SK-N-SH (cell line): ENCODE data around the gene ERC2. TPM values are rescaled to one million over a fixed set of nuclear protein-coding genes. Genes with fewer than 3 reads are reported as not detected.

Source experiments
- CTCF ChIA-PET: fragments of 300-600, 350-600 bp; formaldehyde crosslinking; extraction: SDS; loops from one replicate; lab custom pipeline; 2021; lab: Yijun Ruan, JAX
- POLR2A ChIA-PET: fragments of 350-600 bp; sonication (Branson Sonifier 250); formaldehyde crosslinking; extraction: SDS; loops from one replicate; lab custom pipeline; 2020; ENCODE audit warnings: antibody characterized with exemption, inconsistent platforms; lab: Yijun Ruan, JAX
- DNase-seq: peaks from one replicate; pipeline ENCODE4 v3.0.0; 2012
- H2AFZ ChIP-seq: fragments of 200-600 bp; sonication (generic); 2 replicates; pipeline ENCODE4 v1.8.1; 2016; ENCODE audit warnings: antibody characterized with exemption, mild to moderate bottlenecking, low read depth
- H3F3A ChIP-seq: fragments of 200-600 bp; sonication (generic); replicated peaks from 2 replicates; pipeline ENCODE3; 2016; ENCODE audit warnings: antibody characterized with exemption, mild to moderate bottlenecking; ENCODE audit not compliant: insufficient read depth
- H3K27ac ChIP-seq, 2 experiments: fragments of 200-500 bp in 1 of 2; fragments of 200-600 bp in 1 of 2; sonication (Bioruptor generic) in 1 of 2; sonication (generic), shearing (Covaris generic) in 1 of 2; 2 replicates each; pipeline versions ENCODE4 v1.5.1 to v1.6.1; 2014 to 2016; ENCODE audit warnings: low read depth in 2 of 2, inconsistent platforms in 1 of 2, low read length in 1 of 2, mild to moderate bottlenecking in 1 of 2, mixed read lengths in 1 of 2
- H3K27me3 ChIP-seq: fragments of 200-600 bp; sonication (generic), shearing (Covaris generic); 2 replicates; pipeline ENCODE4 v1.6.1; 2016; ENCODE audit warnings: mixed run types; ENCODE audit not compliant: insufficient read depth
- H3K36me3 ChIP-seq, 2 experiments: fragments of 200-500 bp in 1 of 2; fragments of 200-600 bp in 1 of 2; sonication (Bioruptor generic) in 1 of 2; sonication (generic) in 1 of 2; replicated peaks in 1 of 2; 2 replicates each; pipeline versions ENCODE3 to v1.5.1; 2014 to 2016; ENCODE audit warnings: low read length in 1 of 2, mild to moderate bottlenecking in 1 of 2; ENCODE audit not compliant: insufficient read depth in 2 of 2, control insufficient read depth in 1 of 2
- H3K4me1 ChIP-seq, 2 experiments: fragments of 200-500 bp in 1 of 2; fragments of 200-600 bp in 1 of 2; sonication (Bioruptor generic) in 1 of 2; sonication (generic), shearing (Covaris generic) in 1 of 2; 2 replicates each; pipeline versions ENCODE4 v1.5.1 to v1.6.1; 2014 to 2016; ENCODE audit warnings: low read depth in 1 of 2, low read length in 1 of 2, mixed run types in 1 of 2; ENCODE audit not compliant: insufficient read depth in 2 of 2, control insufficient read depth in 1 of 2
- H3K4me2 ChIP-seq: fragments of 200-600 bp; sonication (generic), shearing (Covaris generic); 2 replicates; pipeline ENCODE4 v1.6.1; 2017; ENCODE audit warnings: mixed run types
- H3K4me3 ChIP-seq, 2 experiments: fragments of 200-500 bp in 1 of 2; fragments of 200-600 bp in 1 of 2; sonication (Bioruptor generic) in 1 of 2; sonication (generic), shearing (Covaris generic) in 1 of 2; 2 replicates each; pipeline versions ENCODE4 v1.5.1 to v1.8.1; 2014 to 2016; ENCODE audit warnings: low read depth in 2 of 2, inconsistent platforms in 1 of 2, low read length in 1 of 2, mild to moderate bottlenecking in 1 of 2, mixed read lengths in 1 of 2, moderate library complexity in 1 of 2
- H3K79me2 ChIP-seq: fragments of 200-600 bp; sonication (generic); 2 replicates; pipeline ENCODE4 v1.8.1; 2017; ENCODE audit warnings: mild to moderate bottlenecking; ENCODE audit not compliant: insufficient read depth
- H3K9ac ChIP-seq: fragments of 200-600 bp; sonication (generic); 2 replicates; pipeline ENCODE4 v1.6.1; 2017; ENCODE audit warnings: mixed run types
- H3K9me2 ChIP-seq: fragments of 200-600 bp; sonication (generic); 2 replicates; pipeline ENCODE4 v1.6.1; 2017; ENCODE audit warnings: mixed run types
- H3K9me3 ChIP-seq: fragments of 200-600 bp; sonication (generic); 2 replicates; pipeline ENCODE4 v1.6.1; 2017; ENCODE audit warnings: mixed run types, mild to moderate bottlenecking, moderate library complexity
- H4K20me1 ChIP-seq: fragments of 200-600 bp; sonication (generic); 2 replicates; pipeline ENCODE4 v1.6.1; 2017; ENCODE audit warnings: mild to moderate bottlenecking, mixed run types; ENCODE audit not compliant: insufficient read depth
- FOXJ3 ChIP-seq: sonication (generic); formaldehyde crosslinking; IDR thresholded peaks from 2 replicates; pipeline ENCODE4 v1.5.1; 2020; ENCODE audit warnings: mild to moderate bottlenecking, missing genetic modification reagents
- GABPA ChIP-seq: IDR thresholded peaks from 2 replicates; pipeline ENCODE4 v1.4.0; 2012; ENCODE audit warnings: low read depth, mild to moderate bottlenecking
- MXI1 ChIP-seq: IDR thresholded peaks from 2 replicates; pipeline ENCODE4 v1.6.1; 2012; ENCODE audit warnings: mild to moderate bottlenecking, low read depth, low read length, improper control_type of control experiment
- POLR2AphosphoS5 ChIP-seq: IDR thresholded peaks from 2 replicates; pipeline ENCODE4 v1.6.1; 2012; ENCODE audit warnings: low read depth, low read length
- RFX5 ChIP-seq: IDR thresholded peaks from 2 replicates; pipeline ENCODE4 v1.6.1; 2012; ENCODE audit warnings: mild to moderate bottlenecking, improper control_type of control experiment, low read length
- RXRA ChIP-seq: IDR thresholded peaks from 2 replicates; pipeline ENCODE4 v1.4.0; 2012; ENCODE audit warnings: low read depth, mild to moderate bottlenecking, borderline replicate concordance
- SMC3 ChIP-seq: IDR thresholded peaks from 2 replicates; pipeline ENCODE4 v1.6.1; 2012; ENCODE audit warnings: low read depth, low read length, improper control_type of control experiment
- TAF1 ChIP-seq: IDR thresholded peaks from 2 replicates; pipeline ENCODE4 v1.6.1; 2012; ENCODE audit warnings: low read depth, mild to moderate bottlenecking, low read length, moderate library complexity, borderline replicate concordance
- WGBS: methylation state at CpG from one replicate; pipeline ENCODE4 v1.1.6; 2017; ENCODE audit warnings: low lambda C conversion rate; 5-methylcytosine and 5-hydroxymethylcytosine counted together
- polyA plus RNA-seq, 3 experiments: library from polyadenylated mRNA; depleted of rRNA; stranded (reverse); fragments of >200 nt; gene quantifications; 2 replicates each; pipeline ENCODE4 v1.2.3, GENCODE V29; 2012
- TF ChIP-seq, protein P1 (sequence below): IDR thresholded peaks from 2 replicates; pipeline ENCODE4 v1.6.1; 2012; ENCODE audit warnings: mild to moderate bottlenecking, low read depth, low read length, moderate library complexity
- TF ChIP-seq, protein P2 (sequence below): IDR thresholded peaks from 2 replicates; pipeline ENCODE4; 2012
- TF ChIP-seq, protein P3 (sequence below): fragments of 150-350 bp; IDR thresholded peaks from 2 replicates; pipeline ENCODE4 v1.6.1; 2017; ENCODE audit warnings: antibody characterized with exemption, low read length, low read depth, borderline replicate concordance
- TF ChIP-seq, protein P4 (sequence below): fragments of 200-600 bp; sonication (generic); IDR thresholded peaks from 2 replicates; pipeline ENCODE4 v1.6.1; 2017; ENCODE audit warnings: antibody characterized with exemption, mild to moderate bottlenecking, moderate library complexity

Gene ERC2
- polyA plus RNA-seq, 1 of the 3 experiments (the other 2 are of a cell fraction), result 1.6 TPM

DNA sequence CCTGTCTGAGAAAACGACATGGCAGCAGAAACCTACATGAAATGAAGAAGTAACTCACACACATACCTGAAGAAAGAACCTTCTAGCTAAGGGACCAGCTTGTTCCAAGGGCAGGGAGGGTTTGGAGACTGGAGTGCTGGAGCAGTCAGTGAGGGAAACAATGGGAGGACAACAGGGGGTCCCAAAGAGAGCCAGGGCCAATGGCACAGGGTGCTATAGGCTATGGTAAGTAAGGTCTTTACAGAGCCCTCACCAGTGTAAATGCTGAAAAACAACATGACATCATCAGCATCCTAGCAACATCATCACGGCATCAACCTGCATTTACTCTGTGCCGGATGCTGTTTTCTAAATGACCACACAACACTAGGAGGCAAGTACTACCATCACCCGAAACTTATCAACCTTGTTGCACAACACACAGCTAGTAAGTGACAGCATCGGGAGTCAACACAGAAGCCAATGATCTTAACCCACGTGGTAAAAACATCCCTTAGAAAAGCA is 531.7 kb downstream of the ERC2 start:
- Histone ChIP-seq H3K9me2 (no peaks in the 10 kb centered on the region), H3K27me3 (no peaks in the 10 kb centered on the region), H2AFZ (no peak overlapping the region), H3K4me2 (no peak overlapping the region), H3K4me1 (no peaks in the 10 kb centered on the region), H3K9me3 (no peaks in the 10 kb centered on the region), H3K36me3 (no peaks in the 10 kb centered on the region), H3K79me2 (no peaks in the 10 kb centered on the region), H3K9ac (no peak overlapping the region), H3K4me3 (no peak overlapping the region), H3F3A (no peaks in the 10 kb centered on the region), H3K27ac (no peak overlapping the region), H4K20me1 (no peaks in the 10 kb centered on the region)
- no peak for TF ChIP-seq GABPA
- no peak for TF ChIP-seq TAF1
- TF ChIP-seq, protein P1, sequence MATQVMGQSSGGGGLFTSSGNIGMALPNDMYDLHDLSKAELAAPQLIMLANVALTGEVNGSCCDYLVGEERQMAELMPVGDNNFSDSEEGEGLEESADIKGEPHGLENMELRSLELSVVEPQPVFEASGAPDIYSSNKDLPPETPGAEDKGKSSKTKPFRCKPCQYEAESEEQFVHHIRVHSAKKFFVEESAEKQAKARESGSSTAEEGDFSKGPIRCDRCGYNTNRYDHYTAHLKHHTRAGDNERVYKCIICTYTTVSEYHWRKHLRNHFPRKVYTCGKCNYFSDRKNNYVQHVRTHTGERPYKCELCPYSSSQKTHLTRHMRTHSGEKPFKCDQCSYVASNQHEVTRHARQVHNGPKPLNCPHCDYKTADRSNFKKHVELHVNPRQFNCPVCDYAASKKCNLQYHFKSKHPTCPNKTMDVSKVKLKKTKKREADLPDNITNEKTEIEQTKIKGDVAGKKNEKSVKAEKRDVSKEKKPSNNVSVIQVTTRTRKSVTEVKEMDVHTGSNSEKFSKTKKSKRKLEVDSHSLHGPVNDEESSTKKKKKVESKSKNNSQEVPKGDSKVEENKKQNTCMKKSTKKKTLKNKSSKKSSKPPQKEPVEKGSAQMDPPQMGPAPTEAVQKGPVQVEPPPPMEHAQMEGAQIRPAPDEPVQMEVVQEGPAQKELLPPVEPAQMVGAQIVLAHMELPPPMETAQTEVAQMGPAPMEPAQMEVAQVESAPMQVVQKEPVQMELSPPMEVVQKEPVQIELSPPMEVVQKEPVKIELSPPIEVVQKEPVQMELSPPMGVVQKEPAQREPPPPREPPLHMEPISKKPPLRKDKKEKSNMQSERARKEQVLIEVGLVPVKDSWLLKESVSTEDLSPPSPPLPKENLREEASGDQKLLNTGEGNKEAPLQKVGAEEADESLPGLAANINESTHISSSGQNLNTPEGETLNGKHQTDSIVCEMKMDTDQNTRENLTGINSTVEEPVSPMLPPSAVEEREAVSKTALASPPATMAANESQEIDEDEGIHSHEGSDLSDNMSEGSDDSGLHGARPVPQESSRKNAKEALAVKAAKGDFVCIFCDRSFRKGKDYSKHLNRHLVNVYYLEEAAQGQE, result no peak
- TF ChIP-seq SMC3, result no peak
- no peak for TF ChIP-seq FOXJ3 (CRISPR knock-in tag)
- TF ChIP-seq MXI1, result no peak
- TF ChIP-seq, protein P2, sequence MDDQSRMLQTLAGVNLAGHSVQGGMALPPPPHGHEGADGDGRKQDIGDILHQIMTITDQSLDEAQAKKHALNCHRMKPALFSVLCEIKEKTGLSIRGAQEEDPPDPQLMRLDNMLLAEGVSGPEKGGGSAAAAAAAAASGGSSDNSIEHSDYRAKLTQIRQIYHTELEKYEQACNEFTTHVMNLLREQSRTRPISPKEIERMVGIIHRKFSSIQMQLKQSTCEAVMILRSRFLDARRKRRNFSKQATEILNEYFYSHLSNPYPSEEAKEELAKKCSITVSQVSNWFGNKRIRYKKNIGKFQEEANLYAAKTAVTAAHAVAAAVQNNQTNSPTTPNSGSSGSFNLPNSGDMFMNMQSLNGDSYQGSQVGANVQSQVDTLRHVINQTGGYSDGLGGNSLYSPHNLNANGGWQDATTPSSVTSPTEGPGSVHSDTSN, result no peak
- TF ChIP-seq, protein P3, sequence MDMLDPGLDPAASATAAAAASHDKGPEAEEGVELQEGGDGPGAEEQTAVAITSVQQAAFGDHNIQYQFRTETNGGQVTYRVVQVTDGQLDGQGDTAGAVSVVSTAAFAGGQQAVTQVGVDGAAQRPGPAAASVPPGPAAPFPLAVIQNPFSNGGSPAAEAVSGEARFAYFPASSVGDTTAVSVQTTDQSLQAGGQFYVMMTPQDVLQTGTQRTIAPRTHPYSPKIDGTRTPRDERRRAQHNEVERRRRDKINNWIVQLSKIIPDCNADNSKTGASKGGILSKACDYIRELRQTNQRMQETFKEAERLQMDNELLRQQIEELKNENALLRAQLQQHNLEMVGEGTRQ, result no peak
- TF ChIP-seq, protein P4, sequence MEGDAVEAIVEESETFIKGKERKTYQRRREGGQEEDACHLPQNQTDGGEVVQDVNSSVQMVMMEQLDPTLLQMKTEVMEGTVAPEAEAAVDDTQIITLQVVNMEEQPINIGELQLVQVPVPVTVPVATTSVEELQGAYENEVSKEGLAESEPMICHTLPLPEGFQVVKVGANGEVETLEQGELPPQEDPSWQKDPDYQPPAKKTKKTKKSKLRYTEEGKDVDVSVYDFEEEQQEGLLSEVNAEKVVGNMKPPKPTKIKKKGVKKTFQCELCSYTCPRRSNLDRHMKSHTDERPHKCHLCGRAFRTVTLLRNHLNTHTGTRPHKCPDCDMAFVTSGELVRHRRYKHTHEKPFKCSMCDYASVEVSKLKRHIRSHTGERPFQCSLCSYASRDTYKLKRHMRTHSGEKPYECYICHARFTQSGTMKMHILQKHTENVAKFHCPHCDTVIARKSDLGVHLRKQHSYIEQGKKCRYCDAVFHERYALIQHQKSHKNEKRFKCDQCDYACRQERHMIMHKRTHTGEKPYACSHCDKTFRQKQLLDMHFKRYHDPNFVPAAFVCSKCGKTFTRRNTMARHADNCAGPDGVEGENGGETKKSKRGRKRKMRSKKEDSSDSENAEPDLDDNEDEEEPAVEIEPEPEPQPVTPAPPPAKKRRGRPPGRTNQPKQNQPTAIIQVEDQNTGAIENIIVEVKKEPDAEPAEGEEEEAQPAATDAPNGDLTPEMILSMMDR, result no peak
- TF ChIP-seq RXRA, result no peak
- no peak for TF ChIP-seq RFX5
- TF ChIP-seq POLR2AphosphoS5, result no peak
- ChIA-PET POLR2A (no interaction called here), CTCF (interaction anchor here (1.6 kb wide), 1 partner anchor 315 kb away, joined by 4 read pairs; no protein-coding TSS in a partner anchor)
- 60% methylated on average over 5 of the region's 6 CpGs for WGBS
- DNase-seq, result no peak
